Panc1 (cell line): ENCODE data around the gene GNAI2. TPM values are rescaled to one million over a fixed set of nuclear protein-coding genes. Genes with fewer than 3 reads are reported as not detected.

Source experiments
- ATAC-seq: fragments of 200-7000 bp; cut with Tn5 transposase; 2 replicates; pipeline ENCODE4 v1.9.1; 2020; ENCODE audit warnings: mild to moderate bottlenecking, moderate library complexity
- BruUV-seq: library from RNA; stranded (reverse); fragments of 400-500 nt; replicated peaks from 2 replicates; lab custom pipeline; 2021; lab: Mats Ljungman, UMichigan
- CTCF ChIA-PET: fragments of 300-600 bp; sonication (Branson Sonifier 250); formaldehyde crosslinking; loops from one replicate; lab custom pipeline; 2022; ENCODE audit warnings: antibody characterized with exemption; lab: Charles Lee
- POLR2A ChIA-PET: fragments of 300-600 bp; sonication (Branson Sonifier 250); formaldehyde crosslinking; loops from one replicate; lab custom pipeline; 2022; ENCODE audit warnings: antibody characterized with exemption; lab: Charles Lee
- DNase-seq: peaks from one replicate; pipeline ENCODE4 v3.0.0-alpha.2; 2010; ENCODE audit warnings: low read depth, low spot score
- H3K27ac ChIP-seq: 2 replicates; pipeline ENCODE4 v1.5.1; 2011; ENCODE audit warnings: mild to moderate bottlenecking, low read length, inconsistent platforms
- H3K27me3 ChIP-seq: fragments of 200-500 bp; sonication (Bioruptor generic); 2 replicates; pipeline ENCODE4 v1.6.0; 2014; ENCODE audit warnings: low read length, inconsistent platforms; ENCODE audit not compliant: control insufficient read depth, insufficient read depth
- H3K36me3 ChIP-seq: fragments of 200-500 bp; sonication (Bioruptor generic); 2 replicates; pipeline ENCODE4 v1.5.1; 2014; ENCODE audit warnings: inconsistent platforms, mild to moderate bottlenecking, low read length, moderate library complexity; ENCODE audit not compliant: control insufficient read depth, insufficient read depth
- H3K4me1 ChIP-seq: 2 replicates; pipeline ENCODE4 v1.5.1; 2011; ENCODE audit warnings: inconsistent platforms, mild to moderate bottlenecking, low read length, moderate library complexity; ENCODE audit not compliant: control insufficient read depth, insufficient read depth
- H3K4me3 ChIP-seq, 2 experiments: 2 replicates each; pipeline ENCODE4 v1.5.1; 2011 to 2012; ENCODE audit warnings: low read depth in 2 of 2, low read length in 2 of 2, mild to moderate bottlenecking in 2 of 2, inconsistent platforms in 1 of 2, moderate library complexity in 1 of 2
- H3K9me3 ChIP-seq: fragments of 200-500 bp; sonication (Bioruptor generic); 2 replicates; pipeline ENCODE4 v1.5.1; 2014; ENCODE audit warnings: low read depth, mild to moderate bottlenecking, inconsistent platforms, low read length, moderate library complexity; ENCODE audit not compliant: control insufficient read depth, insufficient read depth
- CTCF ChIP-seq: fragments of 450-650 bp; IDR thresholded peaks from 2 replicates; pipeline ENCODE4 v1.5.1; 2017; ENCODE audit warnings: mild to moderate bottlenecking
- POLR2AphosphoS5 ChIP-seq: IDR thresholded peaks from 2 replicates; pipeline ENCODE4 v1.6.1; 2012; ENCODE audit warnings: mild to moderate bottlenecking, low read depth, low read length, moderate library complexity
- REST ChIP-seq, 2 experiments: IDR thresholded peaks; 2 replicates each; pipeline ENCODE4 v1.6.1; 2011 to 2012; ENCODE audit warnings: low read depth in 2 of 2, control low read depth in 1 of 2, low read length in 1 of 2, mild to moderate bottlenecking in 1 of 2, moderate library complexity in 1 of 2; ENCODE audit not compliant: insufficient read depth in 1 of 2
- SIN3A ChIP-seq: IDR thresholded peaks from 2 replicates; pipeline ENCODE4 v1.6.1; 2012; ENCODE audit warnings: low read depth, mild to moderate bottlenecking, low read length, moderate library complexity, borderline replicate concordance; ENCODE audit not compliant: insufficient read depth
- TCF7L2 ChIP-seq: IDR thresholded peaks from 2 replicates; pipeline ENCODE4 v1.6.1; 2011; ENCODE audit warnings: mild to moderate bottlenecking, low read depth, low read length, inconsistent platforms
- in situ Hi-C: cut with HindIII; loops from 2 replicates; pipeline ENCODE4 v1.10.0; 2016; ENCODE audit warnings: low sequenced_read_pairs, low pct_unique_long_range_greater_than_20kb
- intact Hi-C: fragments of 100-400 bp; cut with micrococcal nuclease; formaldehyde crosslinking; loops from one replicate; pipeline ENCODE4 v1.10.0; 2022; ENCODE audit not compliant: unreplicated experiment
- total RNA-seq: library from RNA; stranded (reverse); gene quantifications from one replicate; pipeline ENCODE4 v1.2.1, GENCODE V29; 2021; ENCODE audit not compliant: unreplicated experiment

The GNAI2 gene
- total RNA-seq, 1 experiment from 2014 or later: 170 TPM

DNA sequence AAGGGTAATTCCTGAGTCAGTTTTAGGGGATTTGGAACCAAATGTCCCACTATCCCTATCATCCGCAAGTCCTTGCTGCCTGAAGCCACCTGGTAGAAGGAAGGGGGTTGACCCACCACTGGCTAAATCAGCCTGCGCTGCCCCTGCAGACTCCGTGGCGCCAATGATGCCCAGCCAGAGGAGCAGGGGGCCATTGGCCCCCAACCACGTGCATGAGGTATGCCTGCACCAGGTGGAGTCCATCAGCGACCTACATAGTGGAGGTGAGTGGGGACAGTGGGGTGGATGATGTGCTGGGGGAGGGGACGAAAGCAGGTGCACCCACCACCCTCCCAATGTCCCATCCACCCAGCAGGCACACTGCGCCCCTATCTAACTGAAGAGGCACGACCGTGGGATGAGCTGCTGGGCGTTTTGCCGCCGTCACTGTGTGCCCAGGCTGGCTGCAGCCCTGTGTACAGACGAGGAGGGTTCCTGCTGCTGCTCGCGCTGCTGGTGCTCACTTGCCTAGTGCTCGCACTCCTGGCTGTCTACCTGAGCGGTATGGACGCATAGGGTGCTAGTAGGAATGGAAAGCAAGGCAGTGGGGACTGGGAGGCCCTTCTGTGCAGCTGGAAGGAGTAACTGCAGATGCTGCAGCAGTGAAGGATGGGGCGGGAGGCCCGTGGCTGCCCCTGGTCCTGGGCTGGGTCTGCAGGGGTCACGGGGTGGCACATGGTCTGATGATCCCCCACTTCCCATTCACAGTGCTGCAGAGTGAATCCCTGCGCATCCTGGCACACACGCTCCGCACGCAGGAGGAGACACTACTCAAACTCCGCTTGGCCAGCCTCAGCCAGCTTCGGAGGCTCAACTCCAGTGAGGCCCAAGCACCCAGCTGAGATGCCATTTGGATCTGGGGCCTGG lies 50.6 kb downstream of the GNAI2 start:
- in situ Hi-C loops (no loop called here), intact Hi-C loops (no loop called here)

GRCh38 chr3:50287262-50287661 lies 51.3 kb downstream of the GNAI2 start:
- no peak for DNase-seq
- in situ Hi-C loops (no loop called here), intact Hi-C loops (no loop called here)
- H3K4me3 ChIP-seq: no peak overlapping the region
- H3K27me3 ChIP-seq: no peaks in the 10 kb centered on the region
- no peak for ATAC-seq
- no peaks in the 10 kb centered on the region for H3K36me3 ChIP-seq
- no peak overlapping the region for H3K27ac ChIP-seq
- peaks cover 3% of the 10 kb centered on the region; the same call in 1 of the 2 replicates for H3K4me1 ChIP-seq
- no TSS peak for BruUV-seq
- CTCF ChIA-PET: no interaction called here
- POLR2A ChIA-PET: no interaction called here
- no peaks in the 10 kb centered on the region for H3K9me3 ChIP-seq
- no peak for TF ChIP-seq POLR2AphosphoS5
- no peak for TF ChIP-seq REST (IDR thresholded peaks at IDR 0.05; ENCODE audit: insufficient read depth in 1 of 2, low read depth in 2 of 2, low read length in 1 of 2)
- TF ChIP-seq SIN3A: no peak
- TF ChIP-seq CTCF: no peak

More for the DNA sequence above, 50.6 kb downstream of the GNAI2 start:
- ATAC-seq (peak; percentile 31; the same call in 1 of the 2 replicates), DNase-seq (no peak)
- Histone ChIP-seq H3K36me3 (no peaks in the 10 kb centered on the region), H3K27me3 (no peaks in the 10 kb centered on the region), H3K27ac (no peak overlapping the region), H3K4me3 (no peak overlapping the region), H3K9me3 (no peaks in the 10 kb centered on the region), H3K4me1 (peaks cover 3% of the 10 kb centered on the region; the same call in 1 of the 2 replicates)
- ChIA-PET POLR2A (no interaction called here), CTCF (no interaction called here)
- TF ChIP-seq SIN3A (no peak), POLR2AphosphoS5 (no peak; the same call in 1 of the 2 replicates), CTCF (no peak), TCF7L2 (no peak), REST (IDR thresholded peaks at IDR 0.05; ENCODE audit: insufficient read depth in 1 of 2, low read depth in 2 of 2, low read length in 1 of 2) (no peak)
- BruUV-seq: no TSS peak
